Lower lobe of right lung (tissue), 2 donors: Measurements from ENCODE around the gene PCDH8. TPM values are rescaled to one million over a fixed set of nuclear protein-coding genes. Genes with fewer than 3 reads are reported as not detected.
"Not testable (repeated sequence)": the region's sequence is repeated elsewhere in the genome, so short reads cannot be mapped to it uniquely, and the experiment has no call there.

ENCODE experiments used
- ATAC-seq, 2 donors: fragments of 200-7000 bp; cut with Tn5 transposase; one replicate each; pipeline ENCODE4 v1.9.1; 2020 to 2022; ENCODE audit warnings: mild to moderate bottlenecking in 2 of 2, moderate library complexity in 2 of 2
- DNase-seq: peaks from one replicate; pipeline ENCODE4 v3.0.0-alpha.2; 2020
- H3K27ac ChIP-seq: fragments of 200-600 bp; one replicate; pipeline ENCODE4 v1.8.0; 2022
- H3K27me3 ChIP-seq: fragments of 200-600 bp; one replicate; pipeline ENCODE4 v1.8.0; 2022; ENCODE audit warnings: low read depth
- H3K36me3 ChIP-seq: fragments of 200-600 bp; one replicate; pipeline ENCODE4 v1.8.0; 2022; ENCODE audit warnings: mild to moderate bottlenecking
- H3K4me1 ChIP-seq: fragments of 200-600 bp; one replicate; pipeline ENCODE4 v1.8.0; 2022
- H3K4me3 ChIP-seq: fragments of 200-600 bp; one replicate; pipeline ENCODE4 v1.8.0; 2022; ENCODE audit warnings: mild to moderate bottlenecking
- H3K9me3 ChIP-seq: fragments of 200-600 bp; one replicate; pipeline ENCODE4 v1.8.0; 2022
- intact Hi-C: fragments of 100-400 bp; cut with DNase I; formaldehyde crosslinking; loops from one replicate; pipeline ENCODE4 v1.11.0; 2022
- total RNA-seq: library from RNA; stranded (reverse); fragmentation: NEBNext Ultra II Directional; extraction: Animal tissue kit (Norgen Biotek cat#: 25700); gene quantifications from one replicate; pipeline ENCODE4 v1.2.1, GENCODE V29; 2021
- TF ChIP-seq, protein P1 (sequence below): fragments of 200-600 bp; IDR thresholded peaks from one replicate; pipeline ENCODE4 v1.8.0; 2022; ENCODE audit warnings: antibody characterized with exemption, mild to moderate bottlenecking
- donor health status: DM: no; HTN: yes; CAD: no; lungs with severe emphysema.

PCDH8 gene
- total RNA-seq, 1 donor from 2014 or later = not detected

DNA sequence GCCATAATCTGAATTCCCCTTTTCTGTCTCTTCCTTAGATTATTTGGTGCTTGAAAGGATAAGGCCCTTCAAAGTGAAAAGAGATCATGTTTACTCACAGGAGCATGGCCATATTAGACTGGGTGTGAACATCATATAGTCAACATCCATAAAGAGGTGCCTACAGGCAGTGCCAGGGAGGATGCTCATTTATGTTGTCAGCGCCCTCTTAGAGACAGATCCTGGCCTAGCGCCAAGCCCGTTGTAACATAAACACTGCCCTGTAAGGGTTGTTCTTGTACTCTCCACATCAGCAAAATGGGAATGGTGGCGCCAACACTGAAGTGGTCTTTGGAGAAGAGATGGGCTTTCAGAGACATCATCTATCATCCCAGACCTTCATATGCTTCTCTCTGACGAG, 16.1 kb downstream of the PCDH8 start:
- Histone ChIP-seq H3K4me3 (no peak overlapping the region), H3K27me3 (peaks cover 15% of the 10 kb centered on the region), H3K36me3 (no peaks in the 10 kb centered on the region), H3K27ac (no peak overlapping the region), H3K9me3 (no peaks in the 10 kb centered on the region), H3K4me1 (no peaks in the 10 kb centered on the region)
- TF ChIP-seq, protein P1, sequence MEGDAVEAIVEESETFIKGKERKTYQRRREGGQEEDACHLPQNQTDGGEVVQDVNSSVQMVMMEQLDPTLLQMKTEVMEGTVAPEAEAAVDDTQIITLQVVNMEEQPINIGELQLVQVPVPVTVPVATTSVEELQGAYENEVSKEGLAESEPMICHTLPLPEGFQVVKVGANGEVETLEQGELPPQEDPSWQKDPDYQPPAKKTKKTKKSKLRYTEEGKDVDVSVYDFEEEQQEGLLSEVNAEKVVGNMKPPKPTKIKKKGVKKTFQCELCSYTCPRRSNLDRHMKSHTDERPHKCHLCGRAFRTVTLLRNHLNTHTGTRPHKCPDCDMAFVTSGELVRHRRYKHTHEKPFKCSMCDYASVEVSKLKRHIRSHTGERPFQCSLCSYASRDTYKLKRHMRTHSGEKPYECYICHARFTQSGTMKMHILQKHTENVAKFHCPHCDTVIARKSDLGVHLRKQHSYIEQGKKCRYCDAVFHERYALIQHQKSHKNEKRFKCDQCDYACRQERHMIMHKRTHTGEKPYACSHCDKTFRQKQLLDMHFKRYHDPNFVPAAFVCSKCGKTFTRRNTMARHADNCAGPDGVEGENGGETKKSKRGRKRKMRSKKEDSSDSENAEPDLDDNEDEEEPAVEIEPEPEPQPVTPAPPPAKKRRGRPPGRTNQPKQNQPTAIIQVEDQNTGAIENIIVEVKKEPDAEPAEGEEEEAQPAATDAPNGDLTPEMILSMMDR = no peak
- ATAC-seq (no peak), DNase-seq (no peak)
- intact Hi-C loops = no loop called here

DNA sequence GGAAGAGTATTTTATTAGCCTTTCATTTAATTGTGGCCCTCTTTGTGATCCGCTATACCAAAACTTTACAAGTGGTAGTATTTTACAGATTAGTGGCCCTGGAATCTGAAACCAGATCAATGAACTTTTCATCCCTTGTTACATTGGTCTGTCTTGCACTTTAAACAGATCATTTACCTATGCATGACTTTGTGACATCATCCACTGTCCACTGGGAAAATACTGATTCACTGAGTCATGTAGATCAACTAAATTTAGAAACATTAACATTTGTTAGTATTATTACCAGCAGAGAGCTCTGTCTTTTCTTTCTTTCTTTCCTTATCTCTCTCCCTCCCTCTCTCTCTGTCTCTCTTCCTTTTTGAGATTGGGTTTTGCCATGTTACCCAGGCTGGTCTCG, 17.5 kb downstream of the PCDH8 start:
- Histone ChIP-seq H3K27me3 (peaks cover 11% of the 10 kb centered on the region), H3K27ac (no peak overlapping the region), H3K36me3 (no peaks in the 10 kb centered on the region), H3K4me3 (no peak overlapping the region), H3K9me3 (no peaks in the 10 kb centered on the region), H3K4me1 (no peaks in the 10 kb centered on the region)
- intact Hi-C loops = no loop called here
- TF ChIP-seq, protein P1 = no peak
- ATAC-seq = no peak
- no peak for DNase-seq

DNA sequence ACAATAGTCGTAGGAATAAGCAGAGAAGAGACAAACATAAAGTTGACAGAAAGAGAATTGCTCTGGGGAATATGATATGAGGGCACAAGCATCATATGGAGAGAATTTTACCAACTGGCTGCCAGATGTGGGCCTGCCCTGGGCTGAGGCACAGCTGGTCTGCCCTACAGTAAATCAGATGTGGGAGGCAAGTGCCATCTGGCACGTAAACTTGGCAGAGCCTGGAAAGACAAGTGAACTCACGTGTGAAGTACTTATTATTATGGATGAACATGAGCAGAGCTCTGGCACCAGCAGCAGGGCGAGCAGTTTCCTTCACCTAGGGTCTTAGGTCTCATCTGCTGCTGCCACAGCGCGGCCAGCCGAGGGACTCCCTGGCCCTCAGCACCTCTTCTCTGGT, 20.6 kb downstream of the PCDH8 start:
- no peaks in the 10 kb centered on the region for H3K4me1 ChIP-seq
- no peak overlapping the region for H3K4me3 ChIP-seq
- H3K9me3 ChIP-seq = no peaks in the 10 kb centered on the region
- TF ChIP-seq, protein P1 = no peak
- no peak overlapping the region for H3K27ac ChIP-seq
- intact Hi-C loops = no loop called here
- peaks cover 3% of the 10 kb centered on the region for H3K27me3 ChIP-seq
- ATAC-seq (no peak), DNase-seq (no peak)
- H3K36me3 ChIP-seq = no peaks in the 10 kb centered on the region

DNA sequence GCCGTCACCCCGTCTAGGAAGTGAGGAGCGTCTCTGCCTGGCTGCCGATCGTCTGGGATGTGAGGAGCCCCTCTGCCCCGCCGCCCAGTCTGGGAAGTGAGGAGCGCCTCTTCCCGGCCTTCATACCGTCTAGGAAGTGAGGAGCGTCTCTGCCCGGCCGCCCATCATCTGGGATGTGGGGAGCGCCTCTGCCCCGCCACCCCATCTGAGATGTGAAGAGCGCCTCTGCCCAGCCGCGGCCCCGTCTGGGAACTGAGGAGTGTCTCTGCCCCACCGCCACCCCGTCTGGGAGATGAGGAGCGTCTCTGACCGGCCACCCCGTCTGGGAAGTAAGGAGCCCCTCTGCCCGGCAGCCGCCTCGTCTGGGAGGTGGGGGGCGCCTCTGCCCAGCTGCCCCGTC, 30.6 kb downstream of the PCDH8 start:
- H3K36me3 ChIP-seq, H3K27ac ChIP-seq, H3K9me3 ChIP-seq, intact Hi-C loops, ATAC-seq, H3K27me3 ChIP-seq, H3K4me3 ChIP-seq, H3K4me1 ChIP-seq, DNase-seq: not testable (repeated sequence)

DNA sequence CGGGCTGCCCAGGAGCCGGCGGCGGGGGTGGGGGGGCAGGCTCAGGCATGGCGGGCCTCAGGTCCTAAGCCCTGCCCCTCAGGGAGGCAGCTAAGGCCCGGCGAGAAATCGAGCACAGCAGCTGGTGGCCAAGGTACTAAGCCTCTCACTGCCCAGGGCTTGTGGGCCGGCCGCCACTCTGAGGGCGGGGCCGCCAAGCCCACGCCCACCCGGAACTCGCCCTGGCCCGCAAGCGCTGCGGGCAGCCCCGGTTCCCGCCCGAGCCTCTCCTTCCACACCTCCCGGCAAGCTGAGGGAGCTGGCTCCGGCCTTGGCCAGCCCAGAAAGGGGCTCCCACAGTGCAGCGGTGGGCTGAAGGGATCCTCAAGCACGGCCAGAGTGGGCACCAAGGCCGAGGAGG, 33.1 kb downstream of the PCDH8 start:
- ATAC-seq = no peak

DNA sequence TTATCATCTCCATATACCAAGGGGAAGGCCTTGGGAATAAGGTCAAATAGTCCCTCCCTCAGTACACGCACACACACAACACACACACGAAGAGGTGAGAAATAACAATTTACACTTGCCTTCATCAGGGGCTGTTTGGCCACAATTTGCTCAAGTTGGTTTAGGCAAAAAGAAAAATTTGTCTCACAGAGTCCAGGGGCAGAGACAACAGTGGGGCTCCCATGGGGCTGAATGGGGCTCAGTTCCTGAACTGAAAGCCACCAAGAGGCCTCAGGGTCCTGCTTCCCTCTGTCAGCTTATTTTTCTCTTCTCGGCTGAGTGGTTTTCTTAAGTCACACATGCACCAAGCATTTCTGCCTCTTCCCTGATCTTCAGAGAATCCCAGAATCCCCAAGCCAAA, 35.5 kb downstream of the PCDH8 start:
- DNase-seq (no peak), ATAC-seq (no peak)
- no peaks in the 10 kb centered on the region for H3K27me3 ChIP-seq
- H3K4me1 ChIP-seq = peaks cover 11% of the 10 kb centered on the region
- intact Hi-C loops = no loop called here
- no peaks in the 10 kb centered on the region for H3K9me3 ChIP-seq
- H3K4me3 ChIP-seq = no peak overlapping the region
- no peaks in the 10 kb centered on the region for H3K36me3 ChIP-seq
- H3K27ac ChIP-seq = no peak overlapping the region
- TF ChIP-seq, protein P1 = no peak

More for the DNA sequence above, 33.1 kb downstream of the PCDH8 start:
- TF ChIP-seq, protein P1 = no peak
- Histone ChIP-seq H3K9me3 (no peaks in the 10 kb centered on the region), H3K4me3 (no peak overlapping the region), H3K27me3 (no peaks in the 10 kb centered on the region), H3K36me3 (no peaks in the 10 kb centered on the region), H3K4me1 (no peaks in the 10 kb centered on the region), H3K27ac (no peak overlapping the region)
- DNase-seq = no peak
- intact Hi-C loops = no loop called here
